BJ (cell line): ENCODE measurements around the gene MSL1. TPM values are rescaled to one million over a fixed set of nuclear protein-coding genes. Genes with fewer than 3 reads are reported as not detected.
A peak's percentile ranks its signal among the peaks of the same experiment; 100 is the strongest.

Experiments used
- CTCF ChIA-PET: fragments of 350-600 bp; formaldehyde crosslinking; extraction: SDS; loops from one replicate; lab custom pipeline; 2021; ENCODE audit warnings: antibody characterized with exemption, inconsistent platforms; lab: Yijun Ruan, JAX
- POLR2A ChIA-PET: fragments of 300-600 bp; sonication (Branson Sonifier 250); formaldehyde crosslinking; extraction: SDS; loops from one replicate; lab custom pipeline; 2021; ENCODE audit warnings: antibody characterized with exemption; lab: Charles Lee
- DNase-seq: peaks from one replicate; pipeline ENCODE4 v3.0.0-alpha.2; 2011; ENCODE audit warnings: low read depth
- H3K27me3 ChIP-seq: 2 replicates; pipeline ENCODE4 v1.6.0; 2011; ENCODE audit warnings: low read length; ENCODE audit not compliant: control insufficient read depth, insufficient read depth
- H3K36me3 ChIP-seq: 2 replicates; pipeline ENCODE4 v1.5.1; 2011; ENCODE audit warnings: low read length; ENCODE audit not compliant: control insufficient read depth, insufficient read depth
- H3K4me3 ChIP-seq: 2 replicates; pipeline ENCODE4 v1.5.1; 2011; ENCODE audit warnings: low read depth, mild to moderate bottlenecking, control low read depth, low read length
- CTCF ChIP-seq: IDR thresholded peaks from 2 replicates; pipeline ENCODE4 v1.5.1; 2011; ENCODE audit warnings: low read depth, mild to moderate bottlenecking, control low read depth, inconsistent platforms, low read length, moderate library complexity; ENCODE audit not compliant: insufficient read depth
- polyA plus RNA-seq: library from polyadenylated mRNA; depleted of rRNA; stranded (reverse); fragments of >200 nt; gene quantifications from 2 replicates; pipeline ENCODE4 v1.2.3, GENCODE V29; 2011

Gene MSL1
- polyA plus RNA-seq, 1 experiment, result 36.7 TPM

GRCh38 chr17:40099619-40100418 lies 22.0 kb upstream of the MSL1 start:
- CTCF ChIA-PET, result interaction anchor here (1.0 to 7.8 kb wide), 12 partner anchors 12 to 119 kb away, joined by 3 to 84 read pairs (median 7); partner anchors contain the start of gene PSMD3

GRCh38 chr17:40100419-40100668 lies 21.4 kb upstream of the MSL1 start, which contains the start of gene NR1D1:
NR1D1 (minus strand) TSS chr17:40100589; CDS start chr17:40100094, 495 bp downstream.
- Histone ChIP-seq H3K27me3 (no peaks in the 10 kb centered on the region), H3K36me3 (peaks cover 15% of the 10 kb centered on the region), H3K4me3 (peak within 1 kb of the TSS; percentile 89)
- TF ChIP-seq CTCF, result no peak
- no peak for DNase-seq
- CTCF ChIA-PET, result interaction anchor here (1.0 to 7.8 kb wide), 10 partner anchors 12 to 120 kb away, joined by 3 to 84 read pairs (median 6); partner anchors contain the start of gene PSMD3
- POLR2A ChIA-PET, result interaction anchor here (0.6 to 1.3 kb wide), 4 partner anchors 11 to 939 kb away, joined by 4 to 12 read pairs (median 6); no protein-coding TSS in a partner anchor

More at GRCh38 chr17:40099619-40100418, 22.0 kb upstream of the MSL1 start:
- Histone ChIP-seq H3K4me3 (peak overlapping the region; percentile 89), H3K27me3 (no peaks in the 10 kb centered on the region), H3K36me3 (peaks cover 18% of the 10 kb centered on the region)
- TF ChIP-seq CTCF, result no peak
- POLR2A ChIA-PET, result interaction anchor here (0.6 to 2.0 kb wide), 4 partner anchors 12 to 939 kb away, joined by 3 to 12 read pairs (median 7); no protein-coding TSS in a partner anchor
- no peak for DNase-seq

DNA sequence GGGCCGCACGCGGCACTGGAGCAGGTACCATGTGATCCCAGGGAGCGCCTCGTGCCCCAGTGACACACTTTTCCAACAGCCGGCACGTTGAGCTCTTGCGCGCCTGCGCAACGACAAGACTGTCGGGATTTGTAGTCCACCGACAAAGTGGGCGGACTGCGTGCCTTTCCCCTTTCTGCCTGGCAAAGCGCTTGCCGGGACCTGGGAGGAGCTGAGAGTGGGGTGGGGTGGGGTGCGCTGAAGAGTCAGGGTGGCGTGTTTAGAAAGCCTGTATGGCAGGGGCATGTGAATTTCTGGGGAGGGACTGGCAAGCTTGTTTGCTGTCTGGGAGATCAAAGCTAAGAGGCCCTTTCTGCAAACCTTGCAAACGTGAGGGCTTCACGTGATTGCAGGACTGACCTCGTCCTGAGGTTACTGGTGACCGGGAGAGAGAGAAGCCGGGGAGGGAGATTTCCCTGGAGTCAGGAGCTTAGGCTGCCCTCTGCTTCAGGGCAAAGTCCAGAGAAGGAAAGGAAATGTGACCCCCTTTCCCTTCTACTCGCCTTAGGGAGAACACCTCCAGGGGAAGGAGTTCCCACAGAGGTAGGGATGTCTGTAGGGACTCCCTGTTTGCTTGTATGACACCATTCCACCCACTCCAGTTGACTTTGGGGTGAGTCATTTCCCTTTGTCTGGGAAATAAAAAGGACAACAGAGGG lies 21.0 kb upstream of the MSL1 start:
- TF ChIP-seq CTCF, result no peak
- ChIA-PET CTCF (interaction anchor here (0.5 to 7.8 kb wide), 13 partner anchors 11 to 1596 kb away, joined by 3 to 84 read pairs (median 3); partner anchors contain the start of gene PSMD3), POLR2A (interaction anchor here (0.6 to 1.3 kb wide), 4 partner anchors 11 to 938 kb away, joined by 4 to 12 read pairs (median 6); no protein-coding TSS in a partner anchor)
- DNase-seq, result peak; percentile 95
- Histone ChIP-seq H3K36me3 (peaks cover 12% of the 10 kb centered on the region), H3K27me3 (no peaks in the 10 kb centered on the region), H3K4me3 (peak overlapping the region; percentile 89)

DNA sequence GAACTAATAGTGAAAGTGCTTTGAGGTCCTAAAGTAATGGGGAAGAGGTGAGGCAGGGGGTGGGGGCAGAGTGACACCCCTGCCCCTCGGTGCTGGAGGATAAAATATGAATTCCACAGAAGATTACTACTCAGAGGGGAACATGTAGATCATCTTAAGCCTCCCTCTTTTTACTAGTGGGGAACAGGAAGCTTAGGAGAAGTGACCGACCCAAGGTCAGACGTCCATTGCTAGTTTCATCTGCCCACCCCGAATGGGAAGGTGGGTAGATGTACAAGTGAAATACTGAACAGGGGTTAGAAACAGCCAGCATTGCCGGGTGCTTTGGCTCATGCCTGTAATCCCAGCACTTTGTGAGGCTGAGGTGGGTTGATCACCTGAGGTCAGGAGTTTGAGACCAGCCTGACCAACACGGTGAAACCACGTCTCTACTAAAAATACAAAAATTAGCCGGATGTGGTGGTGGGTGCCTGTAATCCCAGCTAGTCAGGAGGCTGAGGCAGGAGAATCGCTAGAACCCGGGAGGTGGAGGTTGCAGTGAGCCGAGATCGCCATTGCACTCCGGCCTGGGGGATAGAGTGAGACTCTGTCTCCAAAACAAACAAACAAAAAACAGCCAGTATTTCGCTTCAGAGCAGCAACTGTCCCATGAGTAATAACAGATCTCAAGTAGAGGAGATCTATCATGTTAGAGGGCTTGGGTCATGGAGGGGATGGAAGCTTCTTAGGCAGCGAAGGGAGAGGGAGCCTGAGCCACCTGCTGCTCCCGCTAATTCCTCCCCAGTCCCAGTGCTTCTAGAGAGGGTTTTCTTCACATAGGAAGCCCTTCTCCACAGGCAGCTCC lies 20.2 kb upstream of the MSL1 start:
- POLR2A ChIA-PET, result no interaction called here

More for the DNA sequence above, 20.2 kb upstream of the MSL1 start:
- Histone ChIP-seq H3K27me3 (no peaks in the 10 kb centered on the region), H3K4me3 (peak overlapping the region; percentile 89; the same call in 1 of the 2 replicates), H3K36me3 (peaks cover 6% of the 10 kb centered on the region)
- CTCF ChIA-PET, result interaction anchor here (0.5 to 7.8 kb wide), 12 partner anchors 11 to 1595 kb away, joined by 3 to 84 read pairs (median 4); no protein-coding TSS in a partner anchor
- DNase-seq, result no peak
- no peak for TF ChIP-seq CTCF
